ENCODE data around the gene ZCCHC8. TPM values are rescaled to one million over a fixed set of nuclear protein-coding genes. Genes with fewer than 3 reads are reported as not detected.

ZCCHC8 gene
- total RNA-seq, 1 donor: 22.8 TPM

DNA sequence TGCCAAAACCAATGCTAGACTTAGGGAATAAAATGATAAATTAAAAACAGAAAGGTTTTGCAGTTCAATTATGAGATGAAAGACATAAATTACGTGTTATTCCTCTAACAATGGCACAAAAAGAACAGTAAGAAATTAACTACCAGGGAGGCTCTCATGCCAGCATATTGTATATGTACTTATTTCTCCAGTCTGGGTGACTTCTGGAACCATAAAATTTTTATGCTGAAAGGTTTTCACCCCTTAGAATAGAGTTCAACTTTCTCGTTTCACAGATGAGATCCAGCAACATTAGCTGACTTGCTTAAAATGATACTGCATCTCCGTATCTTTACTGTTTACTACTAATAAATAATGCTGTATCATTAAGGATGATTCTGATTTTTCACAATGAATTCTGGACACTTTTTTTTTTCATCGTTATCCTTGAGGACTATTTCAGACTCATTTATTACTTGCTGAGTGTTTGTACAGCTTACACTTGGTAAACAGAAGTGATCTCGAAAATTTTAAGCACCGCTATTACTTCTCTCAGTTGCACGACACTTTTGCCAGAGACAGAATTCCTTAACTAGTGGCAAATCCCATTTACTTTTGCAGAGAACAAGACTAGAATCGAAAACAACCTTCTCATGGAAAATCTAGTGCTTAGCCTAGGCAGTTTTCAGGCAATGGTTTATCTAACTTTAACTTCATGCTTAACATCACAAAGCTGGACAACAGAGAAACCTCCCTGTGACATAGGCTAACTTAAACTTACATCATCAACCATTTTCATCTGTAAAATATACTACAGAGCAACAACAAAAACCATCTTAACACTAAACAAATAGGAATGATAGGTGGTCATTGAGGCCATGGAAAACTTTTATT, 23.4 kb upstream of the ZCCHC8 start:
- Histone ChIP-seq H3K9me3 (ENCODE audit: low read depth, low read length) (no peaks in the 10 kb centered on the region), H3K36me3 (ENCODE audit: insufficient read depth, low read length) (peaks cover 44% of the 10 kb centered on the region), H3K27ac (ENCODE audit: low read depth, low read length) (peak overlapping the region; percentile 75), H3K79me2 (ENCODE audit: insufficient read depth, low read length) (peaks cover 82% of the 10 kb centered on the region), H3K4me1 (ENCODE audit: insufficient read depth, low read length) (peaks cover 30% of the 10 kb centered on the region), H3K27me3 (ENCODE audit: insufficient read depth, low read length) (no peaks in the 10 kb centered on the region), H3K4me3 (ENCODE audit: insufficient read depth, low read length) (peak overlapping the region; percentile 94), H4K20me1 (ENCODE audit: insufficient read depth, low read length) (peaks cover 58% of the 10 kb centered on the region), H3K4me2 (ENCODE audit: insufficient read depth, low read length) (peak overlapping the region; percentile 87), H2AFZ (ENCODE audit: low read length) (no peak overlapping the region)
- peak; percentile 14 for DNase-seq (ENCODE audit: insufficient read length, low spot score, missing footprints)
- TF ChIP-seq CTCF (IDR thresholded peaks at IDR 0.05; ENCODE audit: extremely low read depth, low read depth, low read length): no peak

DNA sequence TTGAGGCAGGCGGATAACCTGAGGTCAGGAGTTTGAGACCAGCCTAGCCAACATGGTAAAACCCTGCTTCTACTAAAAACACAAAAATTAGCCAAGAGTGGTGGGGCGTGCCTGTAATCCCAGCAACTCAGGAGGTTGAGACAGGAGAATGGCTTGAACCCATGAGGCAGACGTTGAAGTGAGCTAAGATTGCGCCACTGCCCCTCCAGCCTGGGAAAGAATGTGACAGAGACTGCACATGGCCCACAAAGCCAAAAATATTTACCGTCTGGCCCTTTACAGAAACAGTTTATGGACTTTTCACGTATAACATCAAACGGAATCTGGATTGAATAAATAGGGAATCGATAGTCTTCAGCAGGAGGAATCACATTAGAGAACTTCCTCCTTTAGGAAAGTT, 22.5 kb upstream of the ZCCHC8 start:
- peaks cover 58% of the 10 kb centered on the region for H4K20me1 ChIP-seq (ENCODE audit: insufficient read depth, low read length)

GRCh38 chr12:122520676-122521075, 19.9 kb upstream of the ZCCHC8 start:
- Histone ChIP-seq H3K9me3 (ENCODE audit: low read depth, low read length) (no peaks in the 10 kb centered on the region), H3K4me1 (ENCODE audit: insufficient read depth, low read length) (peaks cover 39% of the 10 kb centered on the region), H3K4me3 (ENCODE audit: insufficient read depth, low read length) (no peak overlapping the region), H3K79me2 (ENCODE audit: insufficient read depth, low read length) (peaks cover 79% of the 10 kb centered on the region), H4K20me1 (ENCODE audit: insufficient read depth, low read length) (peaks cover 68% of the 10 kb centered on the region), H3K27ac (ENCODE audit: low read depth, low read length) (no peak overlapping the region), H3K27me3 (ENCODE audit: insufficient read depth, low read length) (no peaks in the 10 kb centered on the region), H3K4me2 (ENCODE audit: insufficient read depth, low read length) (no peak overlapping the region), H2AFZ (ENCODE audit: low read length) (no peak overlapping the region), H3K36me3 (ENCODE audit: insufficient read depth, low read length) (peaks cover 75% of the 10 kb centered on the region)
- no peak for TF ChIP-seq CTCF (IDR thresholded peaks at IDR 0.05; ENCODE audit: extremely low read depth, low read depth, low read length)
- no peak for DNase-seq (ENCODE audit: insufficient read length, low spot score, missing footprints)

More for the DNA sequence above, 22.5 kb upstream of the ZCCHC8 start:
- Histone ChIP-seq H3K4me2 (ENCODE audit: insufficient read depth, low read length) (peak overlapping the region; percentile 87), H3K36me3 (ENCODE audit: insufficient read depth, low read length) (peaks cover 51% of the 10 kb centered on the region), H3K4me3 (ENCODE audit: insufficient read depth, low read length) (peak overlapping the region; percentile 23), H3K27me3 (ENCODE audit: insufficient read depth, low read length) (no peaks in the 10 kb centered on the region), H3K4me1 (ENCODE audit: insufficient read depth, low read length) (peaks cover 32% of the 10 kb centered on the region), H3K27ac (ENCODE audit: low read depth, low read length) (peak overlapping the region; percentile 75), H3K79me2 (ENCODE audit: insufficient read depth, low read length) (peaks cover 75% of the 10 kb centered on the region), H2AFZ (ENCODE audit: low read length) (no peak overlapping the region), H3K9me3 (ENCODE audit: low read depth, low read length) (no peaks in the 10 kb centered on the region)
- no peak for TF ChIP-seq CTCF (IDR thresholded peaks at IDR 0.05; ENCODE audit: extremely low read depth, low read depth, low read length)
- no peak for DNase-seq (ENCODE audit: insufficient read length, low spot score, missing footprints)

- Histone ChIP-seq H3K27ac (ENCODE audit: low read depth, low read length) (peak overlapping the region; percentile 39), H3K36me3 (ENCODE audit: insufficient read depth, low read length) (peaks cover 83% of the 10 kb centered on the region), H3K9me3 (ENCODE audit: low read depth, low read length) (no peaks in the 10 kb centered on the region), H3K79me2 (ENCODE audit: insufficient read depth, low read length) (peaks cover 77% of the 10 kb centered on the region), H3K4me2 (ENCODE audit: insufficient read depth, low read length) (no peak overlapping the region), H2AFZ (ENCODE audit: low read length) (no peak overlapping the region), H3K4me1 (ENCODE audit: insufficient read depth, low read length) (peaks cover 35% of the 10 kb centered on the region), H3K27me3 (ENCODE audit: insufficient read depth, low read length) (no peaks in the 10 kb centered on the region), H4K20me1 (ENCODE audit: insufficient read depth, low read length) (peaks cover 60% of the 10 kb centered on the region), H3K4me3 (ENCODE audit: insufficient read depth, low read length) (no peak overlapping the region)
- no peak for TF ChIP-seq CTCF (IDR thresholded peaks at IDR 0.05; ENCODE audit: extremely low read depth, low read depth, low read length)
- no peak for DNase-seq (ENCODE audit: insufficient read length, low spot score, missing footprints)
Measured at GRCh38 chr12:122519418-122519817, 18.7 kb upstream of the ZCCHC8 start.

All from osteoblast (primary cell).